Stimulated activated CD8-positive, alpha-beta memory T cell treated with anti-CD3 and anti-CD28 coated beads, Interleukin-4, amount 100 ng/mL, for 48 hours (primary cell): ENCODE measurements around the gene GLYR1.

Source experiments
- DNase-seq: peaks from one replicate; pipeline ENCODE4 v3.0.0-alpha.2; 2020

Gene GLYR1

DNA sequence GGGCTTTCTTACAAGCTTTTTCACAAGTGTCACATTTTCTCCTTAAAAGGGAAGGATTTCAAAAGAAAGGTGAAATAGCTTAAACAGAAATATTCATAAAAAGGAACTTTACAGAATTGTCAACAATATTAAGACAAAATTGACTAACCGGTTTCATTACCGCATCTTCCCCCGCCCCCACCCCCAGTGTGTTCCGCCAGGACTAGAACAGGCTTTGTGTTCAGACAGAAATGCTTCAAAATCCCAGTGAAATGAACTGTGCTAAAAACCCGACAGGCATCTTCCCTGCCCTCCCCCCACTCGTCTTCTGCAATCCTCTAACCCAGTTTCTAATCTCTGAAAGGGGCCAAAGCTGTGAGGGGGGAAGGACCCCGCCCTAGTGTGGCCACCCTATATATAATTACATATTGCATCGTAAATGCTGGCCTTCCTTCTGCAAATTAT lies 43.7 kb downstream of the GLYR1 start:
- DNase-seq, result no peak

DNA sequence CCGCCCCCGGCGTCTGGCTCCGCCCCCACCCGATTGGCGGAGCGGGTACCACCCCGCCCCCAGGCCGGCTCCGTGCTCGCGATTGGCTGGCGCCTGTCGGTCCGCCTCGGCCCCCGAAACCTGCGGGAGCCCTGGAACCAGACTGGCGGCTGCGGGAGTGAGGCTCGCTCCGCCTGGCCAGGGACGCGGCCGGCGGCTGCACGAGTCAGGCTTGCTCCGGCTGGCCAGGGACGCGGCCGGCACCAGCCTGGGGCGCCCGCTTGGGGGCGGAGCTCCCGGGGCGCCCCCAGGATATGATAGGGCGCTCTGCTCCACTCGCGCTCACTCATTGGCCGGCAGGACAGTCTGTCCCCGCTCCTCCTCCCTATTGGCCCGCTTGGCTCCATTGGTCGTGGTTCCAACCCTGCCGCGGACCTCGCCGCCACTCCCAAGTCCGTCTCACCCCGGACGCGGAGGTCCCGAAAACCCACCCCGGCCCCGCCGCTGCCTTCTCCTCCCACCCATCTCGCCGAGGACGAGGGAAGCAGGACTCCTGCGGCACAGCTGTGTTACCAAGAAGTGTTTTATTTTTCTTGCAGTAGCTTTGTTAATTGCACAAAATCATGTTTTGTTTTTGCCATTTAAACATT lies 44.3 kb downstream of the GLYR1 start:
- peak; percentile 93 for DNase-seq

DNA sequence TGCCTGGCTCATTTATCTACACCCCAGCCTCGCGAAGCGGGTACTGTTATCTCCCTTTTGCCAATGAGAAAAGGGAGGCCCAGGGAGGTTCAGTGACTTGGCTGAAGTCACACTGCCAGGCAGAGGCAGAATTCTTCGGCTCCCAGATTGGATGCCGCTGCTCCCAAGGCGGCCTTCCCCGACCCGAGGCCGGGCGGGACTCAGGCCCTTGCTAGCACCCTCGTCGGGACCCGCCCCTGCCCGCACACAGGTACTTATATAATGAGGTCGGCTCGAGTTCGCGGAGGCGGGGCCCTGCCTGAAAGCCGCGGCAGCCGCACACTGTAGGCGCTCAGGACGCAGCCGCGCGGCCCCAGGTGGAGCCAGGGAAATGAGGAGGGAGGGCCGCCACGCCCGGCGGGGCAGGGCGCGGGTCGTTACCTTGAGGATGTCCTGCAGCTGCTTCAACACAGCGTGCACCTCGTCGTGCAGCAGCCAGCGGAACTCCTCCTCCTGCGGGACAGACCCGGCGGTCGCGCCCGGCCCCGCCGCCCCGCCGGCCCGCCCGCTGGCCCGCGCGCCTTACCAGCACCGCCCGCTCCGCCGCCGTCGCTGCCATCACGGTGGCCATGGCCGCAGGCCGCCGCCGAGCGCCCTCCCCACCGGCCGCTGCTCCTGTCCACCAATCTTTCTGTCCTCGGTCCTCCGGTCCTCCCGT lies 45.0 kb downstream of the GLYR1 start, which contains the start of gene ROGDI:
ROGDI (minus strand) TSS at position 672 of the 697 bp plus-strand sequence; CDS start at position 610, 62 bp downstream.
- peak; percentile 79 for DNase-seq

DNA sequence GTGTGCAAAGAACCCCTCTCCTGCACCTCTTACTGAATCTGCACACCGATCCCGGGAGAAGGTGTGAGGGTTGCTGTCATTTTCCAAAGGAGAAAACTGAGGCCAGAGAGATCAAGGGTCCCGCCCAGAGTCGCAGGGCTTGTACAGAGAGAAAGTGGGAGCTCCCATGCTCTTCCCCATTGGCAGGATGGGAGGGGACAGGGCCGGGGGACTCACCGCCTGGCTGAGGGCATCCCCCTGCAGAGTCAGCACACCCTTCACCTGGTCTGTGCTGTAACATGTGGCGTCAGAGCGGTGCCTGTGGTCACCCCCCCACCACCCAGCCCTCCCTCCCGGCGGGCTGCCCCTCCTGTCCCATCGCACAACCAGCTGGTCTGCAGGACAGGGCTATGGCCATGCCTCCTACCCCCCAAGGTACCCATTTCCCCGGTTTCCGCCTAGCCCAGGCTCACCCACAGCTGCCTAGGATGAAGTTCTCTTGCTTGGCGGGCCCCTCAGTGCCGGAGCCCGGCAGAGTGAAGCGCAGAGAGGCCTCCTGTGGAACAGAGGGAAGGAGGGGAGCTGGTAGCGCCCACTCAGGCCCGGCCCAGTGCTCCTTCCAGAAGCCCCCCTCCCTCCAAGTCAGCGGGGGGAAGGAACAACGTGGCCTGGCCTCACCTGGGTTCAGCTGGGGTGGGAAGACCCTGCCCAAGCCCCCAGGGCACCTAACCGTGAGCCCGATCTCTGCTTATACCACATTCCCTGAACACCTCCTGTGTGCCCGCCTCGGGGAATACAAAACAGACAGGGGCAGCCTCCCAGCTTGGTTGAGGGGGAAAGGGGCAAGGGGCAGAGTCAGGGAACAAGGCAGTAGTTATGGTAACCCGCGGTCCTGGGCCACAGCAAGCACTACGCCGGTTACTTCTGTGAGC lies 45.8 kb downstream of the GLYR1 start:
- DNase-seq, result no peak

DNA sequence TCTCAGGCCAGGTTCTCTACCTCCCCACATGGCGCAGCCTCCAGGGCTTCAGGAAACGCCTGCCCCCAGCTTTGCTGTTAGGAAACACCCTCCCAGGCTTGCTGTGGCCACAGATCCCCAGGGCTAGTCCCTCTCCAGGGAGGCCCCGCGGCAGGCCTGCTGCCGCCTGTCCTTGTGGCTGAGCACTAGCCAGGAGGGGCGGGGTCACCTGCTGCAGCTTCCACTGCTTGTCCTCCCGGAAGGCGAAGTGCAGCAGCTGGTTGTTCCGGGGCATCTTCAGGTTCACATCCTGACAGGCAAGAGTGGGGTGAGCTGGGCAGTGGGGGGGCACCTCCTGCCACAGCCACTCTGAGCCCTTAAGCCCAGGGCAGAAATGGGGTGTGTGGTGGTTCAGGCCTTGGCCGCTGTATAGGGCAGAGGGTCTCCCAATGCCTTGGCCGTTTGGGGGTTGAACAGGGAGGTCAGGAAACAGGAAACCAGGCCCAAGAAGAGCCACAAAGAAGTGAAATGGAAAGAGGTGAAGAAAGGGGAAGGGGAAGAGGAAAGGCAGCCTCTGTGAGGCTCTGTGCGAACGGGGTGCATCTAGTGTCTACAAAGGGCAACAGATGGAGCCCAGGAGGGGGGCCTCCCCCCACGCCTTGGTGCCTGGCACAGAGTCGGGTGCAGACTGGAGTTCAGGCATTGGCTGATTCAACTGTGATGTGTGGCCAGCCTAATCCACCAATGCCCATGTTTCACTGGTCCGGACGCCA lies 46.6 kb downstream of the GLYR1 start:
- no peak for DNase-seq

DNA sequence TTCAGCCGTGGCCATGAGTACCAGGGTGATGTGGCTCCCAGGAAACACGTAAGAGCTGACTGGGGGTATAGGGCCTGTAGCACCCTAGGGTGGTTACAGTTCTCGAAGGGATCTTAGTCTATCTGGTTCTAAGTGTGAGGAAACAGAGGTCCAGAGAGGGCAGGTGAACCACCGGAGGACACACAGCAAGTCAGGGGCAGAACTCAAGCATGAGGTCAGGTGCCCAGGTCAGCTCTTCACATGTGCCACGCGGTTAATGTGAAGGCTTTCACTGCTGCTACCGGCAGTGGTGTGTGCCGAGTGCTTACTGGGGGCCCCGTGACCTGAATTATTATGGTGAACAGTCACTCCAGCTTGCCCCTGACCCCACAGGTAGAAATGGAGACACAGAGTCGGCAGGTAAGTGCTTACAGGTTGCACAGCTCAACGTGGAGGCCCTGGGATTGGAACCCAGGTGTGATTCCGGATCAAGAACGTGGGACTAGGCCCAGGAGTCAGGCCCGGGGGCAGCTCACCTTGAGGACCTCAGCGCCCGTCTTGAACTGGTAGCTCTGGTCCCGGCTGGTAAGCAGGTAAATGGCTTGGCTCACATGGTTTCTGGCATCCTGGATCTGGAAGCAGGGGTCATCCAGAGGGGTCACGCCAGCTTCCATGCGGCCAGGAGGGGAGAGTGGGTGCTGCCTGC lies 47.8 kb downstream of the GLYR1 start:
- no peak for DNase-seq

DNA sequence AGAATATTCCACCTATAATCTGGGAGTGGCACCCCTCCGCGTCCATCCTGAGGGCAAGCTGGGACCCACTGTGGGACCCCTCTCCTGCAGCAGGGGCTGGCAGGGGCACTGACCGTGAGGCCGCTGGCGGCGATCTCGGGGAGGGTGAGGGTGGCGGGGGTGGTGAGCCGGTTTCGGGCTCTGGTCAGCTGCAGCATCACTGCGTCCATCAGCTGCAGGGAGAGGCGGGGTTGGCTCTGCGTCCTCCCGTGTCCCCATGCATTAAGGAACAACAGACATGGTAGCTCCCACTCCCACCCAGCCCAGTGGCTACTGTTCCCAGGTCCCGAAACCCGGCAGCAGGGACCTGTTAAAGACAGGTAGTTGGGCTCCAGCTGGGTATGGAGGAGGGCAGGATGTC lies 48.6 kb downstream of the GLYR1 start:
- DNase-seq, result no peak

DNA sequence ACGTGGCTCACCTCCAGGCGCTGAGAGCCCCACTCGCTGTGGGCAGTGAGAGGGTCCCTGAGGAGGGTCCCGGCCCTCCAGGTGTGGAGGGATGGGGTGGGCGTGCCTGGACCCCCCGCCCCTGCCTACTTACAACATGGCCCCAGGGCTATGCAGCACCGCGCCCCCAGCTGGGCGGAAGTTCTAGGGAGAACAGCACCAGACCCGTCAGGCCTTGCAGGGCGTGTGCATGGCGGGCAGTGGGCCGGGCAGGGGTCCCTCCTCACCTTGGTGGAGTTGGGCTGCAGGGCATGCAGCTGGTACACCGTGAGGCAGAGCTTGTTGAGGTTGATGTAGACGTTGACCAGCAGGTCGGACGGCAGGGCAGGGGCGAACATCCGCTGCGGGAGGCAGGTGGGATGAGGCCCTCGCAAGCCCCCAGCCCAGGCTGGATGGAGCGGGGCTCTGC lies 49.3 kb downstream of the GLYR1 start:
- DNase-seq, result no peak

DNA sequence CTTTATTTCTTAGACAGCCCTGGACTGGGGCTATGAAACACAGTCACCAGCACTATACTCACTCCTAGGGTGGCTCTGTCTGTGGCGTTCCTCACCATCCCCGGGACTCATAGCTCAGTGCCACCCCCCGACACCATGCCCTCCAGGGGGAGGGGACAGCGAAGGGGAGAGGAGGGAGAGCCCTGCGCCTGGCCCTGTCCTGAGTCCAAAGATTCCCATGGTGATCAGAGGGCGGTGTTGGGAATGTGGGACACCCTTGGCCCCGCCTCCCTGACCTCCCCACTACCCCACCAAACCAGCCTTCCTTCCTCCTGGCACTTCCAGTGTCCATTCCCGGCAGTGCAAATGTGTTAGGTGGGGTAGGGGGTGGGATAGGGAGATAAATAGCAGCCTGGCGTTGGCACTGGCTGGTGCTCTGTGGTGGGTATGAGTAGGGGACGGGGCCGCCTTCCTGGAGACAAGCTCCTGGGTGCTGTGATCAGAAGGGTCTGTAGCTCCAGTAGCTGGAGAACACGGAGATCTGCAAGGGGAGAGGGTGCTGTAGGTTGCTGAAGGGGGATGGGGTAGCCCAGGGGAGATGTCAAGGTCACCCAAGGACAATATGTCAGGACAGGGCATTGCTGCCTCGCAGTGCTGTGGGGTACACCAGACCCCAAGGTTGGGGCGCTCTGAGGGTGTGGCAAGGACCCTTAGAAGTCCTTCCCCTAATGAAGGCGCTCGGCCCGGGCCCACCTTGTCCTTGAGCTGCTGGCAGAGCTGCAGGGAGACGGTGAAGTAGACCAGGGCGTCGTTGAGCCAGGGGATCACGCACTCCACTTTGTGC lies 49.9 kb downstream of the GLYR1 start:
- DNase-seq, result no peak

DNA sequence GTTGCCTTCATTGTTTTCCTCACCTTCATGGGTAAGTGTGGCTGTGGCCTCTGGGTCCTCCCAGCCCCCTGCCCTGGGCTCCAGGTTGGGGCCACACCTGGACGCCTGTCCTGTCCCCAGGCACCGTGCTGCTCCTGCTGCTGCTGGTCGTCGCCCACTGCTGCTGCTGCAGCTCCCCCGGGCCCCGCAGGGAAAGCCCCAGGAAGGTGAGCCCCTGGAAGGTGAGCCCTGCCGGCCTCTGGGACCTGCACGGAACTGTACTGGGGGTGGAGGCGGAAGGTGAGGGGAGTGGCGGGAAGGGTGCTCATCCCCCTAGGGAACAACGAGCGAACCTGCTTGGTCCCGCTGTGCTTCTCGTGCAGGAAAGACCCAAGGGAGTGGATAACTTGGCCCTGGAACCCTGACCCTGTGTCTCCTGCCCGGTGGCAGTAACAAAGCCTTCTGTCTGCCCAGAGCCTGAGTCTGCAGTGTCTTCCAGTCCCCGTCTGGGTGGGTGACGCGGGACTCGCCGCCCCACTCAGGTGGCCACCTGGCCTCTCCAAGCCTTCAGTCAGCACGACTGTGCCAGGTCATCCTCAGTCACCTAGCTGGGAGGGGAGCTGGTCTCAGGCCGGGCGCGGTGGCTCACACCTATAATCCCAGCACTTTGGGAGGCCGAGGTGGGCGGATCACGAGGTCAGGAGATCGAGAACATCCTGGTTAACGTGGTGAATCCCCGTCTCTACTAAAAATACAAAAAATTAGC lies 51.1 kb downstream of the GLYR1 start:
- no peak for DNase-seq

DNA sequence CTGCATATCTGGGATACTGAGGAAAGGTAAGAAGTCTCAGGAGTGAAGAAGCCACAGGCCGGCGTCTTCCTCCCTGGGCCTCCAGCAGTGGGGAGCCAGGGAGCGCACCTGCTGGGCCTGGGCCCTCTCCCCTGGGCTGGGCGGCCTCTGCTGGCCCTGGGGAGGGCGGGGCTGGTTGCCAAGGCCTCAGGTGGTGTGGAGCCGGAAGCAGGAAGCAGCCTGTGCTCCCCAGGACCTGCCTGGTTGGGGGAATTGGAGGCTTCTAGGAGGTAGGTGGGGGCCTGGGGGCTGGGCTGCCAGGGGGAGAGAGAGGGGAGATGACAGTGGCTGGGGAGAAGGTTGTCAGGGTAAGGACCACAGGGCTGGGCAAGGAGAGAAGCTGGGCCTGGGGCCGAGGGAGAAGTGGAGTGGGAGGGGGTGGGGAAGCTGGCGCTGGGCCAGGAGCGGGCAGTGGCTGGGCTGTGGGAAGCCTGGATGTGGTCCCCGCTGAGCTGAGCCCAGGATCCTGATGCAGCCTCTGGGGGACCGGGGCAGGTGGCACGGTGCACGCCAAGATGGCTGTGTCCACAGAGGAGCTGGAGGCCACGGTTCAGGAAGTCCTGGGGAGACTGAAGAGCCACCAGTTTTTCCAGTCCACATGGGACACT lies 51.8 kb downstream of the GLYR1 start, which contains the start of gene SMIM22:
SMIM22 (plus strand) TSS at position 189 of the 647 bp plus-strand sequence; CDS start at position 555, 366 bp downstream.
- no peak for DNase-seq

DNA sequence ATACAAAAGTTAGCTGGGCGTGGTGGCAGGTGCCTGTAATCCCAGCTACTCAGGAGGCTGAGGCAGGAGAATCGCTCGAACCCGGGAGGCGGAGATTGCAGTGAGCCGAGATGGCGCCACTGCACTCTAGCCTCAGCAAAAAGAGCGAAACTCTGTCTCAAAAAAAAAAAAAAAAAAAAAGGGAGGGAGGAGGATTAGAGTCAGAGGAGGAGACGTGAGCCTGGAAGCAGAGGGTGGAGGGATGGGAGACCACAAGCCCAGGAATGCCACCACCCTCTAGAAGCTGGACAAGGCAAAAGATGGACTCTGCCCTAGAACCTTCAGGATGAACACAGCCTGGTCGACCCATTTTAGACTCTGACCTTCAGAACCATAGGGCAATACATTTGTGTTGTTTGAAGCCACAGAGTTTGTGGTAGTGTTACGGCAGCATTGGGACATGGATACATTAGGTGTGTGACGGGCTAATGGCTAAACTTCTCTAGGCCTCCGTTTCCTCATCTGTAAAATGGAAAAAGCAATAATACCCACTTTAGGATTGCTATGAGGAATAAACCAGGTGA lies 54.1 kb downstream of the GLYR1 start:
- DNase-seq, result no peak

DNA sequence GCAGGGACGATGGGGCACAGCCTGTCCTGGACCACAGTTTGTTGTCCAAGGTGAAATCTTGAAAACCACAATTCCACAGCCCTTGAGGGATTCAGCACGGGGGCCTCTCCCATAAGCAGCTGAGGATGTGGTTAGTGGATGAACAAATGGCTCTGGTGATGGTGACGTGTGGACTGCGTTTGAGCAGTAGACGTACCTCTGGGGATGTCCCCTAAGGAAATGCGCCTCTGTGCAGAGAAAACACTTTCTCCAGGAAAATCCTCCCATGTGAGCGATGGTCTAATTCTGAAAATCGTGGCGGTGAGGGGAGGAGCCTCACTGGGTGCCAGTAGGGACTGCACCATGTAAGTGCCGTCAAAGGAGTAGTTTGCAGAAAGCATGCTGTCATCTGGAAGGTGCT lies 56.2 kb downstream of the GLYR1 start:
- DNase-seq, result no peak

DNA sequence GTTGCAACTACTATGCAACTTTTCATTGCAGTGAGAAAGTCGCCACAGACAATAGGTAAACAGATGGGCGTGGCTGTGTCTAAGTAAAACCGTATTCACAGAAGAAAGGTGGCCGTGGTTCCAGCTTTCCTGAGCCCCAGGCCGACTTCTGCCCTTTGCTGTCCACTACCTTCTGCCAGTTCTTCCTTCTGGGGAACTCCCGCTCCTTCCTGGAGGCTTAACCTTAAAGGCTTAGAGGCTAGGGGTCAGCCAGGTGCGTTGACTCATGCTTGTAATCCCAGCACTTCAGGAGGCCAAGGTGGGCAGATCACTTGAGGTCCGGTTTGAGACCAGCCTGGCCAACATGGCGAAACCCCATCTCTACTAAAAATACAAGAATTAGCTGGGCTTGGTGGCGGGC lies 56.8 kb downstream of the GLYR1 start:
- DNase-seq, result no peak

DNA sequence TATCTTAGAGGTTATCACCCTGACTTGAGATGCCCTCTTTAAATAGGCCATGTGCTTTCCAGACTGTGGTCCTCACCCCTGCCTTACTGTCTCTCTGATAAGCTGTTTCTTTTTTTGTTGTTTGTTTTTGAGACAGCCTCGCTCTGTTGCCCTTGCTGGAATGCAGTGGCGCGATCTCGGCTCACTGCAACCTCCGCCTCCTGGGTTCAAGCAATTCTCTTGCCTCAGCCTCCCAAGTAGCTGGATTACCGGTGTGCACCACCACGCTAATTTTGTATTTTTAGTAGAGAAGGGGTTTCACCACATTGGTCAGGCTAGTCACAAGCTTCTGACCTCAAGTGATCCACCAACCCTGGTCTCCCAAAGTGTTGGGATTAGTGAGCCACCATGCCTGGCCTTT lies 58.2 kb downstream of the GLYR1 start:
- no peak for DNase-seq

DNA sequence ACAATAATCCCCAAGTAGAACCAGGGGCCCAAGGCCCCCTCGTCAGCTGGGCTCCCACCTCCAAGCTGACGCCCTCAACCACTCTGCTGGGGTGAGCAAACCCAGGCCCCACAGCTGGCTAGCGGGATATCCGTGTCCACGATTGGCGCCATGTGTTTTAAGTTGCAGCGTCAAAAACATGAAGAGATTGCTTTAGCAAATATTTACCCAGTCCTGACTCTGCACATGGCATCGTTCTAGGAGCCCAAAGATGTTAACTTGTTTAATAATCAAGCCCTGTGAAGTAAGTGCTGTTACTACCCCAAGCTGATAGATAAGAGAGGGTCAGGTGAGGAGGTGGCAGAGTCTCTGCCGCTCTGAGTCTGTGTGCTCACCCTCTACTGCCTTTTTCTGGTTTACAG lies 58.6 kb downstream of the GLYR1 start:
- no peak for DNase-seq

DNA sequence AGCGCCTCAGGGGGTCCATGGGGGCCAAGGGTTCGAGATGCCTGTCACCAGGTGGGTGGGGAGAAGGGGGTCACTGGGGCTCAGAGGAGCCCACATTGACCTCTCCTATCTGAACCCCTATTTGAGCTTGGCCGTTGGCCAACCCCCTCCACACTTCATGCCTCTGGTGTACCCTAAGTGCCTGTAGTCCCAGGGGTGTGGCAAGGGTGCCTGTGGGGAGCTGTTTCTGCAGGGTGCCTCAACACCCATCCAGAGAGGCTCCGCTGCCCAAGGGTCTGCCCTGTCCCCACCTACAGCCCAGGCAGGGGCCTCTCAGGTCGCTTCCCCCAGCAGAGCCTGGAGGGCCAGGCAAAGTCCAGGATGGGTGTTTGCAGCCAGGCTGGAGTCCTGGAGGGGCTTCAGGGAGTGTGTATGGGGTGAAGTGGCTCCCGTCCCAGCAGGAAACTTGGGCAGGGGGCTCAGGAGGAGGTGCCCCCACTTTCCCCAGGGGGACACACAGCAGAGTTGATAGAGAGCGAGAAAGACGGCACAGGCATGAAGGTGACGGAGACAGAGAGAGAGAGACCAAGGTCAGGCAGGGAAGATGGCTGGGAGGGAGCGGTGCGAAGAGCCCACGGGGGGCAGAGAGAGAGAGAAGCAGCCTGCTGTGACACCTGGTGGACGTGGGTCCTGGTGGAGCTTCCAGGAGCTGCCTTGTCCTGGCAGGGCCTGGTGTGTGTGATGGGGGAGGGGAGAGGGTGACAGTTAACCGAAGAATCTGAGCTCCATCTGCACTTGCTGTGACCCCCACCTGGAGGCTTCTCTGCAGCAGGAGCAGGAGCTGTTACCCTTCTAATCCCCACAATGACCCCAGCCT lies 59.2 kb downstream of the GLYR1 start, which contains the start of gene SEPTIN12:
SEPTIN12 (minus strand) TSS at position 719 of the 856 bp plus-strand sequence; CDS start at position 19, 700 bp downstream.
- no peak for DNase-seq

DNA sequence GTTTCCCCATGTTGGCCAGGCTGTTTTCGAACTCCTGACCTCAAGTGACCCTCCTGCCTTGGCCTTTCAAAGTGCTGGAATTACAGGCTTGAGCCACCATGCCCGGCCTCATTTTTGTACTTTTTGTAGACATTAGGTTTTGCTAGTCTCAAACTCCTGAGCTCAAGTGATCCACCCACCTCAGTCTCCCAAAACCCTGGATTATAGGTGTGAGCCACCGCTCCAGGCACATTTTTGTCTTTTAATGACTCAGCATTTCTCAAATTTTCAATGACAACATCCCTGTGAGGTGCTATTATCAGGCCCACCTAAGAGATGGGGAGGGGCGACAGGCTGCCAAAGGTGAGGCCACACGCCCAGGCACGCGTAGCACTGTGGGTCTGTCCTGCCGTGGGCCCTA lies 60.0 kb downstream of the GLYR1 start:
- no peak for DNase-seq
